Psoas muscle (tissue), 8 donors: ENCODE data around the gene SHE. TPM values are rescaled to one million over a fixed set of nuclear protein-coding genes. Genes with fewer than 3 reads are reported as not detected.

Experiments used
- ATAC-seq, 4 donors: fragments of 200-7000 bp; cut with Tn5 transposase; one replicate each; pipeline ENCODE4 v1.9.1; 2020; ENCODE audit warnings: moderate library complexity in 3 of 4, mild to moderate bottlenecking in 2 of 4
- DNase-seq, 2 donors: peaks; one replicate each; pipeline ENCODE4 v3.0.0-alpha.2; 2020
- H3K27ac ChIP-seq: fragments of 200-600 bp; one replicate; pipeline ENCODE4 v1.8.0; 2022
- H3K27me3 ChIP-seq, 3 donors: fragments of 200-600 bp in 1 of 3; one replicate each; pipeline versions ENCODE4 v1.6.1 to v1.8.0; 2013 to 2022; ENCODE audit warnings: low read length in 2 of 3, mild to moderate bottlenecking in 2 of 3, moderate library complexity in 1 of 3; ENCODE audit not compliant: insufficient read depth in 3 of 3
- H3K36me3 ChIP-seq, 2 donors: fragments of 200-600 bp in 1 of 2; one replicate each; pipeline versions ENCODE4 v1.6.1 to v1.8.0; 2013 to 2022; ENCODE audit warnings: low read depth in 1 of 2, mild to moderate bottlenecking in 1 of 2, moderate library complexity in 1 of 2; ENCODE audit not compliant: insufficient read depth in 1 of 2
- H3K4me1 ChIP-seq: fragments of 200-600 bp; one replicate; pipeline ENCODE4 v1.8.0; 2022
- H3K4me3 ChIP-seq: fragments of 200-600 bp; one replicate; pipeline ENCODE4 v1.8.0; 2022; ENCODE audit warnings: mild to moderate bottlenecking
- H3K9me3 ChIP-seq: fragments of 200-600 bp; one replicate; pipeline ENCODE4 v1.8.0; 2022
- CTCF ChIP-seq: fragments of 200-600 bp; IDR thresholded peaks from one replicate; pipeline ENCODE4 v1.8.0; 2022; ENCODE audit warnings: antibody characterized with exemption
- WGBS, 3 donors: extraction: QIAGEN DNeasy Blood & Tissue Kit; methylation state at CpG; one replicate each; pipeline versions ENCODE4 v1.1.6 to v1.1.7; 2013; 5-methylcytosine and 5-hydroxymethylcytosine counted together
- intact Hi-C, 2 donors: fragments of 100-400 bp; cut with DNase I; formaldehyde crosslinking; loops; one replicate each; pipeline versions ENCODE4 v1.11.0 to v1.14.2; 2022
- polyA plus RNA-seq, 3 donors: library from polyadenylated mRNA; stranded (reverse); fragments of 200-250 nt; gene quantifications; one replicate each; pipeline ENCODE4 v1.2.3, GENCODE V29; 2013
- total RNA-seq, 4 donors: library from RNA; stranded (reverse); fragmentation: NEBNext Ultra II Directional in 2 of 4; extraction: Animal tissue kit (Norgen Biotek cat#: 25700) in 2 of 4; gene quantifications; one replicate each; pipeline versions ENCODE4 v1.2.1 to v1.2.4, GENCODE V29; 2021 to 2023
- donor health status: healthy with polysubstance abuse.
- donor health status: DM: no; HTN: no; CAD: no; lungs with moderate emphysema.
- donor health status: Bipolar disorder and iron deficiency.
- donor health status: healthy.
- donor health status: DM: yes; HTN: yes; CAD: no.
- donor health status: DM: no; HTN: no; CAD: no.
- donor health status: DM: no; HTN: no; CAD: no.
- donor health status: DM: yes; HTN: yes; CAD: no.

The SHE gene
- total and polyA plus RNA-seq, 7 donors, result 4.0 to 7.4 (median 6.2) TPM

GRCh38 chr1:154430903-154431302 lies 71.3 kb downstream of the SHE start:
- intact Hi-C loops, result no loop called here
- 59 to 70% (median 61%) methylated on average over 11 of the region's 11 CpGs for whole genome bisulfite sequencing, 3 donors
- H3K9me3 ChIP-seq, result no peaks in the 10 kb centered on the region
- no peak overlapping the region for H3K4me3 ChIP-seq
- no peak for ATAC-seq
- peaks cover 72% of the 10 kb centered on the region for H3K4me1 ChIP-seq
- DNase-seq, result no peak
- peaks cover 0 to 72% of the 10 kb centered on the region in 2 donors for H3K36me3 ChIP-seq
- H3K27me3 ChIP-seq, result no peaks in the 10 kb centered on the region
- peak overlapping the region; percentile 81 for H3K27ac ChIP-seq
- no peak for TF ChIP-seq CTCF

GRCh38 chr1:154429841-154430611 lies 72.2 kb downstream of the SHE start:
- H3K9me3 ChIP-seq, result no peaks in the 10 kb centered on the region
- no peak for TF ChIP-seq CTCF
- no peak for ATAC-seq
- WGBS, 3 donors, result 81 to 84% (median 84%) methylated on average over 17 of the region's 17 CpGs
- intact Hi-C loops, result no loop called here
- H3K27ac ChIP-seq, result peak overlapping the region; percentile 81
- DNase-seq, result no peak
- H3K36me3 ChIP-seq, result peaks cover 0 to 67% of the 10 kb centered on the region in 2 donors
- no peaks in the 10 kb centered on the region for H3K27me3 ChIP-seq
- peaks cover 80% of the 10 kb centered on the region for H3K4me1 ChIP-seq
- no peak overlapping the region for H3K4me3 ChIP-seq

Other genes with a start within 250 kb of the SHE start
- gene HAX1, start 229.8 kb downstream of the SHE start, total RNA-seq, result 100 to 1,000 TPM; 122 to 148 (median 136) TPM
- gene HAX1, start 229.8 kb downstream of the SHE start, polyA plus RNA-seq, result 100 to 1,000 TPM; 110 to 154 (median 143) TPM
- not detected for gene AQP10, start 181.3 kb downstream of the SHE start, total RNA-seq
- under 1 TPM in 1 of 3 donors, not detected in 2; 0.04 TPM for gene AQP10, start 181.3 kb downstream of the SHE start, polyA plus RNA-seq
- 1 to 10 TPM; 3.6 to 5.8 (median 4.0) TPM for gene ATP8B2, start 176.9 kb downstream of the SHE start, total RNA-seq
- 1 to 10 TPM; 1.3 to 3.4 (median 2.2) TPM for gene ATP8B2, start 176.9 kb downstream of the SHE start, polyA plus RNA-seq
- gene IL6R, start 97.1 kb downstream of the SHE start, total RNA-seq, result 100 to 1,000 TPM in 1 of 4 donors, 10 to 100 TPM in 3; 32.6 to 182 (median 80.9) TPM
- gene IL6R, start 97.1 kb downstream of the SHE start, polyA plus RNA-seq, result 10 to 100 TPM; 41.7 to 97.7 (median 80.8) TPM
- under 1 TPM; 0.50 to 0.97 (median 0.68) TPM for gene TDRD10, start 193 bp downstream of the SHE start, total RNA-seq
- gene TDRD10, start 193 bp downstream of the SHE start, polyA plus RNA-seq, result 1 to 10 TPM in 1 of 3 donors, under 1 TPM in 2; 0.69 to 2.3 (median 0.99) TPM
- gene UBE2Q1, start 56.2 kb upstream of the SHE start, total RNA-seq, result 10 to 100 TPM; 43.1 to 65.5 (median 54.8) TPM
- 10 to 100 TPM; 34.0 to 57.5 (median 50.8) TPM for gene UBE2Q1, start 56.2 kb upstream of the SHE start, polyA plus RNA-seq
- under 1 TPM in 1 of 4 donors, not detected in 3; 0.08 TPM for gene CHRNB2, start 65.4 kb upstream of the SHE start, total RNA-seq
- gene CHRNB2, start 65.4 kb upstream of the SHE start, polyA plus RNA-seq, result under 1 TPM in 1 of 3 donors, not detected in 2; 0.01 TPM
- 10 to 100 TPM; 21.1 to 34.8 (median 25.4) TPM for gene ADAR, start 105.8 kb upstream of the SHE start, total RNA-seq
- gene ADAR, start 105.8 kb upstream of the SHE start, polyA plus RNA-seq, result 10 to 100 TPM in 1 of 3 donors, 1 to 10 TPM in 2; 8.8 to 17.7 (median 9.1) TPM